NK-92 (cell line): ENCODE measurements around the gene FBXL7.

Experiments used
- DNase-seq: peaks from one replicate; lab custom pipeline; 2025; ENCODE audit not compliant: unreplicated experiment; lab: John Stamatoyannopoulos, UW

FBXL7 gene

GRCh38 chr5:15647251-15647650, 147.3 kb downstream of the FBXL7 start:
- no peak for DNase-seq

GRCh38 chr5:15650266-15650665, 150.3 kb downstream of the FBXL7 start:
- no peak for DNase-seq

- DNase-seq, result no peak
Observed at GRCh38 chr5:15654779-15655178, 154.8 kb downstream of the FBXL7 start.

GRCh38 chr5:15655683-15656082, 155.7 kb downstream of the FBXL7 start:
- DNase-seq, result no peak

GRCh38 chr5:15664961-15665360, 165.0 kb downstream of the FBXL7 start:
- no peak for DNase-seq

- no peak for DNase-seq
Observed at GRCh38 chr5:15669826-15670225, 169.8 kb downstream of the FBXL7 start.

GRCh38 chr5:15674716-15675115, 174.7 kb downstream of the FBXL7 start:
- no peak for DNase-seq

GRCh38 chr5:15676591-15676990, 176.6 kb downstream of the FBXL7 start:
- no peak for DNase-seq

- DNase-seq, result no peak
Observed at GRCh38 chr5:15679161-15679560, 179.2 kb downstream of the FBXL7 start.

GRCh38 chr5:15680455-15680854, 180.5 kb downstream of the FBXL7 start:
- no peak for DNase-seq

GRCh38 chr5:15682122-15682521, 182.1 kb downstream of the FBXL7 start:
- DNase-seq, result no peak

GRCh38 chr5:15682566-15682965, 182.6 kb downstream of the FBXL7 start:
- DNase-seq, result no peak

GRCh38 chr5:15683332-15683731, 183.4 kb downstream of the FBXL7 start:
- DNase-seq, result no peak

- no peak for DNase-seq
Observed at GRCh38 chr5:15687401-15687800, 187.4 kb downstream of the FBXL7 start.

GRCh38 chr5:15689836-15690235, 189.9 kb downstream of the FBXL7 start:
- DNase-seq, result no peak

GRCh38 chr5:15690611-15691010, 190.6 kb downstream of the FBXL7 start:
- DNase-seq, result no peak

- DNase-seq, result no peak
Observed at GRCh38 chr5:15691521-15691920, 191.5 kb downstream of the FBXL7 start.

GRCh38 chr5:15692706-15693381, 192.9 kb downstream of the FBXL7 start:
- DNase-seq, result no peak

GRCh38 chr5:15693382-15693728, 193.4 kb downstream of the FBXL7 start:
- DNase-seq, result no peak

- no peak for DNase-seq
Observed at GRCh38 chr5:15693933-15694332, 194.0 kb downstream of the FBXL7 start.

- no peak for DNase-seq
Observed at GRCh38 chr5:15694696-15695214, 194.8 kb downstream of the FBXL7 start.

- no peak for DNase-seq
Observed at GRCh38 chr5:15695215-15695731, 195.3 kb downstream of the FBXL7 start.

- no peak for DNase-seq
Observed at GRCh38 chr5:15700373-15700772, 200.4 kb downstream of the FBXL7 start.
